ENCODE data around the gene CD8A.
A peak's percentile ranks its signal among the peaks of the same experiment; 100 is the strongest.
"Not testable (repeated sequence)": the region's sequence is repeated elsewhere in the genome, so short reads cannot be mapped to it uniquely, and the experiment has no call there.

CD8A gene

DNA sequence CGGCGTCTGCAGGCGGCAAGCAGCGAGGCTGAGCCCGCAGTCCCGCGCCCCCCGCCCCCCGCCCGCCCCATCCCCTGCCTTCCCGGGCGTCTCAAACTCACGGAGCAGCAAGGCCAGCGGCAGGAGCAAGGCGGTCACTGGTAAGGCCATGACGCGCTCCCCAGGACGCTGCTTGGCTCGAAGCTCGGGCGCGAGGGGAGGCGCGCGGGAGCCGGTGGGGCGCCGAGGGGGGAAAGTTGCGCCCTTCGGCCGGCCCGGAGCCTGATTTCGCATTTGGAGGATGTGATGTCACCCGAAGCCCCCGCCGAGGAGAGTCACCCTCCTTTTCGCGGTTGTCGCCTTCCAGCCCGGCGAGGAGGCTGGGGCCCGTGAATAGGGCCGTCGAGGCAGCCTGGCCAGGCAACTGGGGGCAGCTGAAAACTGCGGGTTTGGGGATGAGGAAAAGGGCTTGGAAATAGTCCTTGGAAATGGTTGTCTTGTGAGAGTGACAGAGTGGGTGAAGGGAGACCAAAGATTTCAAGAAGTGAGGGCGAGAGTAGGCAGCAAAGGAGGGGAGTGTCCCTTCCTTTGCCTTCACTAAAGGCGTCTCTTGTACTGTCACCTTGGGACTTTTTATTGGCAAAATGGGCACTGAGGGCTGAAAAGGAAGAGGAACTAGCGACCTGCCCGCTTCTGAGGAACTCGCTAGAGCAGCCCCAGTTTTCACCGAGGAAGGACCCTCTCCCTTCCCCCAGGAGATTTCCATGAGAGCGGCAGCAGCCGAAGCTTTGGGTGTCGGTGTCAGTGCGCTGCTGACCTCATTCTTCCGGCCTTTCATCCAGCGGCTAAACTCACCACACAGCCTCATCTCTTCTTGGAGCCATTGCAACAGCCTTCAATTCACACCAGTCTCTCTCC lies at the start of gene CD8A:
Gene CD8A (minus strand): TSS at position 238 of the 897 bp plus-strand sequence. CDS start 88 bp downstream, at position 150.
- Mint-ChIP-seq H3K36me3 (peaks cover 8% of the 10 kb centered on the region), H3K4me3 (peak within 1 kb of the TSS; percentile 81), H3K9me3 (peaks cover 9% of the 10 kb centered on the region), H3K27ac (no peak within 1 kb of the TSS), H3K4me1 (peaks cover 14% of the 10 kb centered on the region), H3K27me3 (peaks cover 33% of the 10 kb centered on the region)
- DNase-seq (ENCODE audit: low spot score in 2 of 2) (peak in 1 of 2 donors; percentile 18), ATAC-seq (ENCODE audit: low read depth) (peak; percentile 59)

DNA sequence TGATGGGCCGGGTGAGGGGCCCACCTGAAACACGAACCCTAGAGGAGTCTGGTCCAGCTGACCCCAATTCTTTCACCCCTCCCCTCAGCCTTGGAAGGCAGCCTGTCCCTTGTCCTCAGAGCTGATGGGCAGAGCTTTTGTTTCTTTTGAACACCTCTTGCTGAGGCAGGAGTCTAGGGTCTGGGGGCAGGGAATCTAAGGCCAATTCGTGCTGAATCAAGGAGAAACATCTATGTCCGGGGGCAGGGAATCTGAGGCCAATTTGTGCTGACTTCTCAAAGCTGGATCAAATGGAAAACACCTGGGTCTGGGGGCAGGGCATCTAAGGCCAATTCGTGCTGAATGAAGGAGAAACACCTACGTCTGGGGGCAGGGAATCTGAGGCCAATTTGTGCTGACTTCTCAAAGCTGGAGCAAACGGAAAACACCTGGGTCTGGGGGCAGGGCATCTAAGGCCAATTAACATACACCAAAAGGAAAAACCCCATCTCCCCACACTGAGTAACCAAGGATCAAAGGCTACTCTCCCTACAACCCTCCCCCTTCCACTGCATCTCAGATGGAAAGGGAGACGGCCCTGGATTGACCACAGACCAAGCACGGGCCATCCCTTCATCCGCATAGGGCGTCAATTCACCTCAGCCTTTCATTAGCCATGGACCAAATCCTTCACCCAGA lies 49.3 kb upstream of the CD8A start:
- not testable (repeated sequence) for ATAC-seq (ENCODE audit: low read depth); H3K4me1 Mint-ChIP-seq

DNA sequence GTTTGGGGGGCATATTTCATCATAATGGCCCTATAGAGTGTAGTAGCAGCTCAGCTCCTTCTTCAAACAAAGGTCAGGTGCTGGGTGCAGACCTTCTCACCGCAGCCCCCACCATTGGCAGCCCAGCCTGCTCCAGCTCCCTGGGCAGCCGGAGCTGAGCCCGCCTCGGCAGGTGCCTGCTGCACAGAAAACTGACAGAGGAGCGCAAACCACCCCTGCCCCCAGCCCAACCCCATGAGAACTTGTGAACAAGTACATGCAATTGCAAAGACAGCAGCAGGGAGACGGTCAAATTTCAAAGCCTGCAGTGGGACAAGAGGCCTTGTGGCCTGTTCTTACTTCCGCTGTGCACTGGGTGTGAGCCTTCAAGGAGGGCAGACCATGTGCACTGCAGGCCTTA lies 48.7 kb upstream of the CD8A start:
- not testable (repeated sequence) for H3K27ac Mint-ChIP-seq; ATAC-seq (ENCODE audit: low read depth); H3K4me3 Mint-ChIP-seq; H3K27me3 Mint-ChIP-seq; H3K4me1 Mint-ChIP-seq; H3K9me3 Mint-ChIP-seq; DNase-seq (ENCODE audit: low spot score in 2 of 2); H3K36me3 Mint-ChIP-seq

More for the DNA sequence above, 49.3 kb upstream of the CD8A start:
- H3K36me3 Mint-ChIP-seq; H3K9me3 Mint-ChIP-seq; H3K27me3 Mint-ChIP-seq; DNase-seq (ENCODE audit: low spot score in 2 of 2); H3K4me3 Mint-ChIP-seq; H3K27ac Mint-ChIP-seq: not testable (repeated sequence)

DNA sequence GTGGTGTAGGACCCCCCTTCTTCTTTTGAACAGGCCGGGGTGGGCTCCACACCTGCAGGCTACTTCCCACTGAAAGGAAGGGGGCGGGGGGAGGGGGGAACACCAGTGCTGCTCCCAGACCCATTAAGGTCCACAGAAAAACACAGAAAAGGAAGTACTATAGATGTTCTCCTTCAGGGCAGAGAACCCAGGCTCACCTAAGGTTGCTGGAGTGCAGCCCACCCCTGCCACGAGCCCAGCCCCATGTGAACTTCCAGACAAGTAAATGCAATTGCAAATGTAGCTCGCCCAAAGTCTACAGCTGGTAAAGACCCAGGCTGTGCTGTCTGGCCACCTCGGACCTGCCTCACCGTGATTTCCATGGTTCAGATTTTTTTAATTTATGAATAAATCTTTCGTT lies 47.0 kb upstream of the CD8A start:
- H3K9me3 Mint-ChIP-seq; ATAC-seq (ENCODE audit: low read depth); H3K36me3 Mint-ChIP-seq; H3K4me3 Mint-ChIP-seq; H3K27me3 Mint-ChIP-seq; H3K27ac Mint-ChIP-seq; DNase-seq (ENCODE audit: low spot score in 2 of 2); H3K4me1 Mint-ChIP-seq: not testable (repeated sequence)

DNA sequence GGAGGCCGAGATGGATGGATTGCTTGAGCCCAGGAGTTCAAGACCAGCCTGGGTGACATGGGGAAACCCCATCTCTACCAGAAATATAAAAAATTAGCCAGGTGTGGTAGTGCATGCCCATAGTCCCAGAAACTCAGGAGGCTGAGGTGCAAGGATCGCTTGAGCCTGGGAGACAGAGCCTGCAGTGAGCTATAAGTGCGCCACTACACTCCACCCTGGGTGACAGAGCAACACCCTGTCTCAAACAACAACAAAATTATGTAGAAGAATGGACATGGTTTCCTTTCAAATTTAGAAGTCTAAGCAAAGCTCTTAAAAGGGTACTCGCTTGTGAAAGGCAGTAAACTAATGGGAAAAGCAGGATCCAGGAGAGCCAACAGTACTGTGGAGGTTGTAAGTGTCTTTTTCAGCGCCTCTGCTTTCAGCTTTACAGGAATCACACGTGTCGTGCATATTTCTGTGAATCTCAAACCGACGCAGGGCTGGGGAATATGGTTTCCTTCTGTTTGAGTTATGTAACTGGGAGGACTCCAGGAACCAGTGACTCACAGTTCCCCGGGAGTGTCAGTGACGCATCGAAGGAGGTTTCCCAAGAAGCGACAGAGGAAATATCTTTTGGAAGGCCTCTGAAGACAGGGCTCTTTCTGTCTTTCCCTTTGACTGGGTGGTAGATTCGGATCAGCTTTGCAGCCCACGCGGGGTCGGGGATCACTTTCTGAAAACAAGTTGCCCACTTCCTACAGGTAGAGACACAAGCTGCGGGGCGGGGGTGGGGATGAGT lies 46.4 kb upstream of the CD8A start:
- not testable (repeated sequence) for H3K27me3 Mint-ChIP-seq; ATAC-seq (ENCODE audit: low read depth); H3K27ac Mint-ChIP-seq

DNA sequence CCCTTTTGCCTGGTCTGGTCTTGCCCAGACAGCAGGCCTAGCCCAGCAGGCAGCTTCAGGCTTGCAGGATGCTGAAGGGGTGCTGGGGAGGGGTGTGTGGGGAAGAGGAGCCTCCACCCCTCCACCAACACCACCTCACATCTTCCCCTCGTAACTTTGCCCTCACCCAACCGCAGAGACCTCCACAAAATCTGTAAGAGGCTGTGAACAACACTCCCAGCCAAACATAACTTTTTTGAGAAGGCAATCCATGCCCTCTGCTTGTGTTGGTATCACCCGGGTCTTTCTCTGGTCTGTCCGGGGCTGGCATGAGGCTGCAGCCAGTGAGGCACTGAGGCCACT lies 44.8 kb upstream of the CD8A start:
- H3K27me3 Mint-ChIP-seq, result peaks cover 13% of the 10 kb centered on the region
- not testable (repeated sequence) for H3K27ac Mint-ChIP-seq; DNase-seq (ENCODE audit: low spot score in 2 of 2); ATAC-seq (ENCODE audit: low read depth); H3K36me3 Mint-ChIP-seq; H3K9me3 Mint-ChIP-seq; H3K4me3 Mint-ChIP-seq; H3K4me1 Mint-ChIP-seq

More for the DNA sequence above, 46.4 kb upstream of the CD8A start:
- not testable (repeated sequence) for DNase-seq (ENCODE audit: low spot score in 2 of 2); H3K4me1 Mint-ChIP-seq; H3K4me3 Mint-ChIP-seq; H3K36me3 Mint-ChIP-seq; H3K9me3 Mint-ChIP-seq

DNA sequence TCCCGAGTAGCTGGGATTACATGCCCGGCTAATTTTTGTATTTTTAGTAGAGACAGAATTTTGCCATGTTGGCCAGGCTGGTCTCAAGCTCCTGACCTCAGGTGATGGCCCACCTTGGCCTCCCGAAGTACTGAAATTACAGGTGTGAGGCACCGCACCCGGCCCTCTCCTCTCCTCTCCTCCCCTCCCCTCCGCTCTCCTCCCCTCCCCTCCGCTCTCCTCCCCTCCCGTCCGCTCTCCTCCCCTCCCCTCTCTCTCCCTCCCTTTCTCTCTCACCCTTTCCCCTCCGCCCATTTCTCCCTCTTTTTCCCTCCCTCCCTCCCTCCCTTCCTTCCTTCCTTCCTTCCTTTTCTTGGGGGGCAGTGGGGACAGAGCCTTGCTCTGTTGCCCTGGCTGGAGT lies 42.6 kb upstream of the CD8A start:
- no peak for DNase-seq (ENCODE audit: low spot score in 2 of 2)
- ATAC-seq (ENCODE audit: low read depth), result no peak
- Mint-ChIP-seq H3K27ac (no peak overlapping the region), H3K9me3 (no peaks in the 10 kb centered on the region), H3K27me3 (peaks cover 13% of the 10 kb centered on the region), H3K4me3 (no peak overlapping the region), H3K36me3 (no peaks in the 10 kb centered on the region), H3K4me1 (peaks cover 2% of the 10 kb centered on the region)

DNA sequence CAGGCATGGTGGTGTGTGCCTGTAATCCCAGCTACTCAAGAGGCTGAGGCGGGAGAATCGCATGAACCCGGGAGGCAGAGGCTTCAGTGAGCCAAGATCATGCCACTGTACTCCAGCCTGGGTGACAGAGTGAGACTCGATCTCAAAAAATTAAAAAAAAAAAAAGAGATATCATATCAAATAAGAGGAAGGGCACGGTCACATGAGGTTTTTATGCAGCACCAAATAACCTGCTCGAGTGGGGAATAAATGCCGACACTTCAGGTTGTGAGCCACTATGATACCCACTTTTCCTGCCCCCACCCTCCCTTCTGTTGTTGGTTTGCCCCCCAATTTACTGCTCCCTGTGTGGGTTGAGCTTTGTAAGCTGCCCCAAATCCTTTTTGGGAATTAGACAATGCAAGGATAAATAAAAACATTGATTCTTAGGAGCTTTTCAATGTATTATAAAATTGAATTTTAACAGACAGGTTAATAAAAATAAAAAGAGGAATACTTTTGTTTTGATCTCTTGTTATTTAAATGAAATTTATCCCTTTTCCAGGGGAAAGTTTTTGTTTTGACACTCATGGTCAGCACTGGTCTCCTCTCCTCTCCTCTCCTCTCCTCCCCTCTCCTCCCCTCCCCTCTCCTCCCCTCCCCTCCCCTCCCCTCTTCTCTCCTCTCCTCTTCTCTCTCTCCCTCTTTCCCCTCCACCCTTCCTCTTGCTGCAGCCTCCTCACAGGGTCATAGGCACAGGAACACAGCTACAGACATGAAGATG lies 41.8 kb upstream of the CD8A start:
- no peak for ATAC-seq (ENCODE audit: low read depth)
- Mint-ChIP-seq H3K27me3 (peaks cover 13% of the 10 kb centered on the region), H3K9me3 (no peaks in the 10 kb centered on the region), H3K27ac (no peak overlapping the region), H3K4me3 (no peak overlapping the region), H3K36me3 (no peaks in the 10 kb centered on the region), H3K4me1 (peaks cover 2% of the 10 kb centered on the region)
- no peak for DNase-seq (ENCODE audit: low spot score in 2 of 2)

DNA sequence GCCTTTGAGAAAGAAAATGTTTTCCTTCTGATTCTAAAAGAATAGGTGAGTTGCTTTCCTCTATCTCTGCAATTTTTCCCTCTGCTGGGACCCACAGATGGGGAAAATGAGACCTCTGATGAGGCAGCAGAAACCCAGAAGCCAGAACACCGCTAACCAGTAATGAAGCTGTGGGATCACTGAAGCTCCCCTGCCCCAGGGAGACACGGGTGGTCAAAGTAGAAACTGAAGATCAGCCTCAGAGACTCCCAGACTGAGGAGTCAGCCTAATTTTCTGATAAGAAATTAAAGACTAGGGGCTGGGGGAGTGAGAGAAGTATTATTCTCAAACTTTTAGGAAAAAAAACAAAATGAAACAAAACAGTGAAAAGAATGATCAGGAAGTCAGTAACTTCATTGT lies 40.8 kb upstream of the CD8A start:
- H3K4me1 Mint-ChIP-seq, result peaks cover 2% of the 10 kb centered on the region
- H3K9me3 Mint-ChIP-seq, result no peaks in the 10 kb centered on the region
- H3K36me3 Mint-ChIP-seq, result no peaks in the 10 kb centered on the region
- ATAC-seq (ENCODE audit: low read depth) (no peak), DNase-seq (ENCODE audit: low spot score in 2 of 2) (no peak)
- H3K27me3 Mint-ChIP-seq, result peaks cover 12% of the 10 kb centered on the region
- H3K4me3 Mint-ChIP-seq, result no peak overlapping the region
- H3K27ac Mint-ChIP-seq, result no peak overlapping the region

DNA sequence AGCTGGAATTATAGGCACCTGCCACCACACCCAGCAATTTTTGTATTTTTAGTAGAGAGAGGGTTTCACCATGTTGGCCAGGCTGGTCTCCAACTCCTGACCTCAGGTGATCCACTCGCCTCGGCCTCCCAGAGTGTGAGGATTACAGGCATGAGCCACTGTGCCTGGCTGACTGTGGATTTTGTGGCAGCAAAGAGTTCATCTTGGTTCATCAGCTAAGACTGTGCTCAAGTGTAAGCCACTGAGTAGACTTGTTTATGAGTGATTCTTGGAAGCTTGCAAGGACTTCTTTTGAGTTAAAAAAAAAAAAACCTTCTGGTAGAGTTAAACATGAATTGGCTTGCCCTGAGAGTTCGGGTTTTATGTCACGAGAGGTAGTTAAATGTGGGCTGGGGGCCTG lies 36.2 kb upstream of the CD8A start:
- Mint-ChIP-seq H3K27me3 (peaks cover 10% of the 10 kb centered on the region), H3K4me1 (peaks cover 2% of the 10 kb centered on the region), H3K4me3 (no peak overlapping the region), H3K36me3 (no peaks in the 10 kb centered on the region), H3K9me3 (peaks cover 6% of the 10 kb centered on the region), H3K27ac (no peak overlapping the region)
- no peak for DNase-seq (ENCODE audit: low spot score in 2 of 2)
- no peak for ATAC-seq (ENCODE audit: low read depth)

DNA sequence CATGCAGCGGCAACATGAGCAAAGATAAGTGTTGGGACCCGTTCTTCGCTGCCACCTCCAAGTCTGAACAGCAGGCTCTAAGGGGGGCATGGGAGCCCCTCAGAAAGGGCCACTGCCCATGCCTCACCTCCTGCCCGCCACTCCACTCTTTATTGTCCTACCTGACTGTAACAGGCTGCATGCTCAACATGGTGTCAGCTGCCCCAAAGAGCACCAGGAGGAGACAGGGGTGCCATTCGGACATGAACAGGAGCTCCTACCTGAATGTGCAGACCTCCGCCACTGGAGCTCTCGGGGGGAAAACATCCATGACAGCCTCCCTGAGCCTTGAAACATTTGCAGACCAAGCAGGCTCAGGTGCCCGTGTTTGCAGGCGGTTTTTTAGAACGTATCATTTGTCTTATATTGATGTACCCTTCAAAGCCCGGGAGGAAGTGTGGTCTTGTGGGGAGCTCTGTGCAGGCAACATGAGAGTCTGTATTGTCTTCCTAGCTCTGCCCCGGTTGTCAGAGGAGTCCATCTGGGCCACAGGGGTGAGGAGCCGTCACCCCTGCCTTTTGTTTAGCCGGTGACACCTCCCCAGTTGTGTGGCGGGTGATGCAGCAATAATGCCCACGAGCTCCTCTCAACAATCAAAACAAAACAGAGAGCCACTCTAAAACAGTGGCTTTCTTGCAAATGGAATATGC lies 35.1 kb upstream of the CD8A start:
- no peak for ATAC-seq (ENCODE audit: low read depth)
- Mint-ChIP-seq H3K36me3 (peaks cover 2% of the 10 kb centered on the region), H3K27me3 (peaks cover 4% of the 10 kb centered on the region), H3K4me1 (peaks cover 2% of the 10 kb centered on the region), H3K9me3 (peaks cover 6% of the 10 kb centered on the region), H3K27ac (no peak overlapping the region), H3K4me3 (no peak overlapping the region)
- DNase-seq (ENCODE audit: low spot score in 2 of 2), result no peak

DNA sequence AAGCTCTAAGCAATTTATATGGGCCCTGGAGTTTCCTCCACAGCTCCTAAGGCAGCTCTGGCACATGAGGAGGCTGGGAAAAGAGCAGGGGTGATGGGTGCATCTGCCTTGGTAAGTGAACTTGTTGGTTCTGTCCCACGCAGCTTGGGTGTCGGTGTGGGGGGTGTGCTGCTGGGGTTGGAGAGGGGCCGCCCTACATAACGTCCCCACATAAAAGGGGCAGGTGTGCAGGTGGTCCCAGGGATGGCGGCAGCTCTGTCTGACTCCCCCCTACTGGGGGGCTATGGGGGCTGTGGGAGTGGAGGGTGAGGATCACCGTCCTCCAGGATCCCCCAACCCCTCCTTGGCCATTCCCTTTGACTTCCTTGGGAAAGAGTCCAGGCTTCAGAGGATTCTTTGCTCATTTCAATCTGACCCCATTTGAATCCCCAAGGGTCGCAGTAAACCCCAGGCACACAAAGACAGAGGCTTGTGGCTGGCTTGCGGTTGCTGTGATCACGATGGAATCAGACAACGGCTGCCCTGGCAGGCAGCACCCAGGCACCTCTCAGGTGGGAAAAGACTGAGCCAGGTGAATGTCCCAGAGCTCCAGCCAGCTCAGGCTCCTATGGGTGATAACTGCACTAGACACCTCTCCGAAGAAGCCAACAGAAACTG lies 34.5 kb upstream of the CD8A start:
- Mint-ChIP-seq H3K4me3 (no peak overlapping the region), H3K36me3 (peaks cover 2% of the 10 kb centered on the region), H3K4me1 (peaks cover 2% of the 10 kb centered on the region), H3K27me3 (peaks cover 4% of the 10 kb centered on the region), H3K27ac (no peak overlapping the region), H3K9me3 (peaks cover 6% of the 10 kb centered on the region)
- ATAC-seq (ENCODE audit: low read depth) (no peak), DNase-seq (ENCODE audit: low spot score in 2 of 2) (no peak)

All from memory B cell (primary cell).